ENCODE results near the gene KIRREL3. TPM values are rescaled to one million over a fixed set of nuclear protein-coding genes. Genes with fewer than 3 reads are reported as not detected.

Gene KIRREL3
- total RNA-seq, 2 donors from 2014 or later, result 0.61 to 0.64 TPM

DNA sequence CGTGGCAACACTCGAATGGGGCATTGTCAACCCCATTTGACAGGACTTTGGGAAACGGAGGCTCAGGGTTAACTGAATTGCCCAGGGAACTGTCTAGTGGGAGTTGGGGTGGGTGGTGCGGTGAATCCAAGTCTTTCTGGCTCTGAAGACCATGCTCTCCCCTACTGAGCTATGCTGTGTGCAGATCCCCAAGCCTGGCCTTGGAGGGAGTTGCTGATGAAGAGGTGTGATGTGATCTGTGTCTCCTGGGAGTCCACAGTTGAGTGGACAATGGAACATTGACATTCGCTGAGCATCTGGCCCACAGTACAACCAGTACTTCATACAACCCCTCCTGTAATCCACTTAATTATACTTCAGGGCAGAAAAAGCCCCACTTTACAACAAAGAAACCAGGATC lies 472.9 kb downstream of the KIRREL3 start:
- H3K27me3 ChIP-seq, result no peaks in the 10 kb centered on the region
- no peak for DNase-seq
- TF ChIP-seq, protein P1, sequence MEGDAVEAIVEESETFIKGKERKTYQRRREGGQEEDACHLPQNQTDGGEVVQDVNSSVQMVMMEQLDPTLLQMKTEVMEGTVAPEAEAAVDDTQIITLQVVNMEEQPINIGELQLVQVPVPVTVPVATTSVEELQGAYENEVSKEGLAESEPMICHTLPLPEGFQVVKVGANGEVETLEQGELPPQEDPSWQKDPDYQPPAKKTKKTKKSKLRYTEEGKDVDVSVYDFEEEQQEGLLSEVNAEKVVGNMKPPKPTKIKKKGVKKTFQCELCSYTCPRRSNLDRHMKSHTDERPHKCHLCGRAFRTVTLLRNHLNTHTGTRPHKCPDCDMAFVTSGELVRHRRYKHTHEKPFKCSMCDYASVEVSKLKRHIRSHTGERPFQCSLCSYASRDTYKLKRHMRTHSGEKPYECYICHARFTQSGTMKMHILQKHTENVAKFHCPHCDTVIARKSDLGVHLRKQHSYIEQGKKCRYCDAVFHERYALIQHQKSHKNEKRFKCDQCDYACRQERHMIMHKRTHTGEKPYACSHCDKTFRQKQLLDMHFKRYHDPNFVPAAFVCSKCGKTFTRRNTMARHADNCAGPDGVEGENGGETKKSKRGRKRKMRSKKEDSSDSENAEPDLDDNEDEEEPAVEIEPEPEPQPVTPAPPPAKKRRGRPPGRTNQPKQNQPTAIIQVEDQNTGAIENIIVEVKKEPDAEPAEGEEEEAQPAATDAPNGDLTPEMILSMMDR (IDR thresholded peaks at IDR 0.05), result no peak

DNA sequence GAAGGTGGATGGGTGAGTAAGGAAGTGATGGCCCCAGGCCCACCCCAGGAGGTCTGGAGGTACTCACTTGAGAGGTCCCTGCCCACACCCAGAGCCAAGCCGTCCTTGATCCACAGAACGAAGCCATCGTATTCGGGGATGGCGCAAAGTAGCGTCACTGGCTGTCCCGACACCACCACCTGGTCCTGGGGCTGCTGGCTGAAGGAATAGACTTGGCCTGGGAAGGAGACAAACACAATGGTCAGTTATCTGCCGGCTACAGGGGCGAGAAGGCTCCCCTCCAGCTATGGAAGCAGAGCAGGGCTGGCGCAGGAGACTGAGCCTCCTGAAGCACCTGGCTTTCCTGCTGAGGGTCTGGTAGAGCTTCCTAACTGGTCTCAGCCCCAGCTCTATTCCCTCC lies 474.1 kb downstream of the KIRREL3 start:
- H3K9ac ChIP-seq (ENCODE audit: low read depth in 2 of 2, low read length in 2 of 2), result no peak overlapping the region
- TF ChIP-seq, protein P1 (IDR thresholded peaks at IDR 0.05), result no peak
- no peaks in the 10 kb centered on the region for H3K36me3 ChIP-seq
- H3K9me3 ChIP-seq, result no peaks in the 10 kb centered on the region
- H3K27me3 ChIP-seq, result no peaks in the 10 kb centered on the region
- DNase-seq, result no peak
- intact Hi-C loops (cut with DNase I), result no loop called here
- H3K4me3 ChIP-seq, result no peak overlapping the region
- no peak overlapping the region for H3K27ac ChIP-seq
- no peaks in the 10 kb centered on the region for H3K4me1 ChIP-seq

More for the DNA sequence above, 472.9 kb downstream of the KIRREL3 start:
- intact Hi-C loops (cut with DNase I), result no loop called here
- Histone ChIP-seq H3K9ac (ENCODE audit: low read depth in 2 of 2, low read length in 2 of 2) (no peak overlapping the region), H3K4me3 (no peak overlapping the region), H3K9me3 (no peaks in the 10 kb centered on the region), H3K27ac (no peak overlapping the region), H3K36me3 (no peaks in the 10 kb centered on the region), H3K4me1 (no peaks in the 10 kb centered on the region)

DNA sequence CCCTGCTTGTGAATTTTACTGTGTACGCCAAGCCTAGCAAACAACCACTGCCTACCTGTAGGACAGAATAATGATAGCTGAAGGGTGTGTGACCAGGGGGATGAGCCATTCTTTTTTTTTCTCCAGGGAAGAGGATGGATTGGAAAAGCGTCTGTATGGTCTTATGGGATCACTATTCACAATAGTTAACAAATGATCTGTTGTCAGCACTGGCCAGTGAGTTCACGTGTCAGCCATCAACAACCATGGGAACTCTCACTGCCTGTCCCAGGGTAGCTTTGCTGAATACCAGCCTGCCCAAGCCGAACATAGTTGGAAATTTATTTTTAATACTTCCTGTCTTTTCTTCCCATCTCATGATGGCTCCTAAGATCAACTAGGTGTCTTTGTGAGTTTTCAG lies 474.9 kb downstream of the KIRREL3 start:
- no peak for DNase-seq
- no peak overlapping the region for H3K4me3 ChIP-seq
- H3K9me3 ChIP-seq, result no peaks in the 10 kb centered on the region
- no peak overlapping the region for H3K27ac ChIP-seq
- intact Hi-C loops (cut with DNase I), result no loop called here
- TF ChIP-seq, protein P1 (IDR thresholded peaks at IDR 0.05), result no peak
- no peaks in the 10 kb centered on the region for H3K4me1 ChIP-seq
- H3K9ac ChIP-seq (ENCODE audit: low read depth in 2 of 2, low read length in 2 of 2), result no peak overlapping the region
- H3K27me3 ChIP-seq, result no peaks in the 10 kb centered on the region
- no peaks in the 10 kb centered on the region for H3K36me3 ChIP-seq

DNA sequence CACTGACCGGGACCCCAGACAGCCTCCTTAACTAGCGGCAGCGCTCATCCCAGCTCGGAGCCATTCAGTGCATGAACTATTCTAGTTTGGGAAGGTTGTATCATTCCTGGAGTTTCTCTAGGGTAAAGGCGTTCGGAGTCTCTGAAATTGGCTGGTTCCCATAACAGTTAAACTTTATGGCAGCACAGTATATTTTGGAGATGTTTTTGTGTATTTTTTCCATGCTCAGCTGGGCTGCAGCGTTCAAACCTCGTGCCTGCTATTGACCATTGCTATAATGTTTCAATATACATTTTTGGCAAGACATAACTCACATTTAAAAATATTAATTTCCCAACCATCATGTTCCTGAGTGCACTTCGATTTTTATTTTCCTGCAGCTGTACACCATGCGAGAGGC lies 475.4 kb downstream of the KIRREL3 start:
- Histone ChIP-seq H3K36me3 (no peaks in the 10 kb centered on the region), H3K27me3 (no peaks in the 10 kb centered on the region), H3K4me1 (no peaks in the 10 kb centered on the region), H3K4me3 (no peak overlapping the region), H3K9me3 (no peaks in the 10 kb centered on the region), H3K27ac (no peak overlapping the region), H3K9ac (ENCODE audit: low read depth in 2 of 2, low read length in 2 of 2) (no peak overlapping the region)
- DNase-seq, result no peak
- TF ChIP-seq, protein P1 (IDR thresholded peaks at IDR 0.05), result no peak
- intact Hi-C loops (cut with DNase I), result no loop called here

DNA sequence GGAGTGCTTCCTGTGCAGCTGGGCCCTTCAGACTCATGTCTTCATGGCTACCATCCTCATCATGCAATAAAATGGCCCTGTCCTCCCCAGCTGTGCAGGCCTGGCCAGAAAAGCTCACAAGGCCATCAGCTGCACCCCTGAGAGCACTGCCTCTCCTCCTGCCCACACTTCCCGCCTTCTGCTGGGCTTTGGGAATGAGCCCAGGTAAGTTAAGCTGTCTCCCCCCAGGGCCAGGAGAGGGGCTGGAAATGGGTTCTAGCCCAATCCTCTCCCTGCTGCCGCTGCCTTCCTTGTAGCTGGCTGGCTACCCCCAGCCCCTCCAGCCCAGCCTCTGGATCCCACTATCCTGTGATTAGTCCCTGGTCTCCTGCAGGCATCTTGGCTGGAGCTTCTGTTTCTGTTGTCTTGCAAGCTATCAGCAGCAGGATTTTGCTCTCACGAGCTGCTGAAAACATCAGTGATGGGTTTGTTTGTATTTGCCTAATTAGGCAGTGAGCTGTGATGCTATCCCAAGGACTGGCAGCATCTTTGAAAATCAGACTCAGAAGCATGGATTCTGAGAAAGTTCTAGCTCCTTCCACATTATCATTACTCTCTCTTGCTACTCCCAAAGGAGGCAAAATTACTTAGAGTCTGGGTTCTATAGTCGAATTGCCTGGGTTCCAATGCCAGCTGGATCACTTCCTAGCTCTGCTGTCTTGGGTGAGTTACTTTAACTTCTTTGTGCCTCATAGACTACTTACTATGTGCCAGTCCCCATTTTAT lies 476.9 kb downstream of the KIRREL3 start:
- no peak overlapping the region for H3K9ac ChIP-seq (ENCODE audit: low read depth in 2 of 2, low read length in 2 of 2)
- H3K27me3 ChIP-seq, result no peaks in the 10 kb centered on the region
- H3K36me3 ChIP-seq, result no peaks in the 10 kb centered on the region
- DNase-seq, result no peak
- TF ChIP-seq, protein P1 (IDR thresholded peaks at IDR 0.05), result no peak
- H3K4me3 ChIP-seq, result no peak overlapping the region
- no peaks in the 10 kb centered on the region for H3K4me1 ChIP-seq
- intact Hi-C loops (cut with DNase I), result no loop called here
- H3K9me3 ChIP-seq, result no peaks in the 10 kb centered on the region
- no peak overlapping the region for H3K27ac ChIP-seq
